ENCODE results near the gene RHOT2.
"Not testable (repeated sequence)": the region's sequence is repeated elsewhere in the genome, so short reads cannot be mapped to it uniquely, and the experiment has no call there.

RHOT2 gene

GRCh38 chr16:684961-685696 is 17.2 kb downstream of the RHOT2 start:
- no peak for TF ChIP-seq CTCF (IDR thresholded peaks at IDR 0.05; ENCODE audit: low read depth, low read length)
- H3K4me3 ChIP-seq (ENCODE audit: low read depth, low read length), result peak overlapping the region; percentile 69; the same call in 1 of the 2 replicates
- H3K36me3 ChIP-seq, result peaks cover 51% of the 10 kb centered on the region
- DNase-seq, result no peak
- no peaks in the 10 kb centered on the region for H3K27me3 ChIP-seq
- H3K4me1 ChIP-seq, result peaks cover 12% of the 10 kb centered on the region; the same call in 1 of the 2 replicates
- H3K9me3 ChIP-seq, result no peaks in the 10 kb centered on the region

- H3K27me3 ChIP-seq, result no peaks in the 10 kb centered on the region
- H3K4me1 ChIP-seq, result peaks cover 12% of the 10 kb centered on the region; the same call in 1 of the 2 replicates
- H3K4me3 ChIP-seq (ENCODE audit: low read depth, low read length), result no peak overlapping the region
- TF ChIP-seq CTCF (IDR thresholded peaks at IDR 0.05; ENCODE audit: low read depth, low read length), result peak; percentile 67
- H3K36me3 ChIP-seq, result peaks cover 50% of the 10 kb centered on the region
- H3K9me3 ChIP-seq, result no peaks in the 10 kb centered on the region
- DNase-seq, result peak; percentile 82
Measured at GRCh38 chr16:685967-686366, 18.0 kb downstream of the RHOT2 start.

GRCh38 chr16:686459-687260 is 18.7 kb downstream of the RHOT2 start:
- DNase-seq, result no peak
- H3K4me3 ChIP-seq (ENCODE audit: low read depth, low read length), result no peak overlapping the region
- H3K4me1 ChIP-seq, result peaks cover 7% of the 10 kb centered on the region; the same call in 1 of the 2 replicates
- no peak for TF ChIP-seq CTCF (IDR thresholded peaks at IDR 0.05; ENCODE audit: low read depth, low read length)
- H3K36me3 ChIP-seq, result peaks cover 43% of the 10 kb centered on the region
- H3K27me3 ChIP-seq, result no peaks in the 10 kb centered on the region
- no peaks in the 10 kb centered on the region for H3K9me3 ChIP-seq

GRCh38 chr16:687499-687898 is 19.6 kb downstream of the RHOT2 start:
- no peak for DNase-seq
- Histone ChIP-seq H3K9me3 (no peaks in the 10 kb centered on the region), H3K27me3 (no peaks in the 10 kb centered on the region), H3K4me3 (ENCODE audit: low read depth, low read length) (no peak overlapping the region), H3K4me1 (0 out of 2 replicates have a peak, but pooled peaks cover 5% of the 10 kb centered on the region), H3K36me3 (peaks cover 35% of the 10 kb centered on the region)
- no peak for TF ChIP-seq CTCF (IDR thresholded peaks at IDR 0.05; ENCODE audit: low read depth, low read length)

GRCh38 chr16:689175-689897 is 21.4 kb downstream of the RHOT2 start:
- no peak for DNase-seq
- no peaks in the 10 kb centered on the region for H3K9me3 ChIP-seq
- no peak for TF ChIP-seq CTCF (IDR thresholded peaks at IDR 0.05; ENCODE audit: low read depth, low read length)
- H3K4me3 ChIP-seq (ENCODE audit: low read depth, low read length), result peak overlapping the region; percentile 97
- no peaks in the 10 kb centered on the region for H3K27me3 ChIP-seq
- H3K36me3 ChIP-seq, result peaks cover 23% of the 10 kb centered on the region
- H3K4me1 ChIP-seq, result 0 out of 2 replicates have a peak, but pooled peaks cover 5% of the 10 kb centered on the region

- DNase-seq; H3K27me3 ChIP-seq; H3K4me1 ChIP-seq; H3K4me3 ChIP-seq (ENCODE audit: low read depth, low read length); H3K9me3 ChIP-seq: not testable (repeated sequence)
- peaks cover 16% of the 10 kb centered on the region for H3K36me3 ChIP-seq
Measured at GRCh38 chr16:691242-691641, 23.3 kb downstream of the RHOT2 start.
